ENCODE data around the gene OTUD5.
A peak's percentile ranks its signal among the peaks of the same experiment; 100 is the strongest.
"Not testable (repeated sequence)": the region's sequence is repeated elsewhere in the genome, so short reads cannot be mapped to it uniquely, and the experiment has no call there.

The OTUD5 gene

GRCh38 chrX:48910926-48911411, 46.4 kb downstream of the OTUD5 start:
- peak; percentile 81 for DNase-seq

- DNase-seq, result no peak
These were observed 47.6 kb downstream of the OTUD5 start for GRCh38 chrX:48909703-48910294.

GRCh38 chrX:48908600-48908999, 48.8 kb downstream of the OTUD5 start:
- no peak for DNase-seq

- DNase-seq, result no peak
These were observed 52.2 kb downstream of the OTUD5 start for GRCh38 chrX:48905090-48905790.

- DNase-seq, result no peak
These were observed 52.8 kb downstream of the OTUD5 start for GRCh38 chrX:48904626-48905025.

- DNase-seq, result no peak
These were observed 53.2 kb downstream of the OTUD5 start for GRCh38 chrX:48904180-48904579.

GRCh38 chrX:48903290-48903689, 54.1 kb downstream of the OTUD5 start:
- no peak for DNase-seq

- DNase-seq, result no peak
These were observed 54.6 kb downstream of the OTUD5 start for GRCh38 chrX:48902776-48903175.

- DNase-seq, result no peak
These were observed 55.3 kb downstream of the OTUD5 start for GRCh38 chrX:48902135-48902534.

- DNase-seq, result no peak
These were observed 56.3 kb downstream of the OTUD5 start for GRCh38 chrX:48901069-48901468.

- no peak for DNase-seq
These were observed 58.4 kb downstream of the OTUD5 start for GRCh38 chrX:48899078-48899410.

- peak; percentile 97 for DNase-seq
These were observed 59.6 kb downstream of the OTUD5 start, which contains the start of the genes PQBP1 and TIMM17B for GRCh38 chrX:48897625-48898306. TSS of gene PQBP1 (plus strand) at chrX:48897930. CDS start at chrX:48898510, 580 bp downstream. TSS of gene TIMM17B (minus strand) at chrX:48897768. CDS start at chrX:48897749, 19 bp downstream.

GRCh38 chrX:48897157-48897624, 60.2 kb downstream of the OTUD5 start:
- peak; percentile 93 for DNase-seq

GRCh38 chrX:48896611-48897011, 60.8 kb downstream of the OTUD5 start:
- DNase-seq, result peak; percentile 87

- no peak for DNase-seq
These were observed 62.5 kb downstream of the OTUD5 start for GRCh38 chrX:48894891-48895290.

- no peak for DNase-seq
These were observed 63.7 kb downstream of the OTUD5 start for GRCh38 chrX:48893556-48894348.

- no peak for DNase-seq
These were observed 64.5 kb downstream of the OTUD5 start for GRCh38 chrX:48892896-48893295.

GRCh38 chrX:48891402-48892288, 65.8 kb downstream of the OTUD5 start:
- peak; percentile 92 for DNase-seq

- no peak for DNase-seq
These were observed 66.4 kb downstream of the OTUD5 start for GRCh38 chrX:48890934-48891401.

- DNase-seq, result no peak
These were observed 67.0 kb downstream of the OTUD5 start for GRCh38 chrX:48890296-48890925.

- DNase-seq, result not testable (repeated sequence)
These were observed 70.8 kb downstream of the OTUD5 start for GRCh38 chrX:48886586-48886985.
